Loucy (cell line): Measurements from ENCODE around the gene TENM4.

ENCODE experiments used
- H2AFZ ChIP-seq: fragments of 200-600 bp; sonication (generic); 2 replicates; pipeline ENCODE4 v1.6.0; 2016; ENCODE audit warnings: antibody characterized with exemption, mild to moderate bottlenecking, low read length, moderate library complexity
- H3F3A ChIP-seq: fragments of 200-600 bp; 2 replicates; pipeline ENCODE4 v1.6.0; 2016; ENCODE audit warnings: antibody characterized with exemption, low read depth, mild to moderate bottlenecking
- H3K27me3 ChIP-seq: fragments of 200-600 bp; sonication (generic); 2 replicates; pipeline ENCODE4 v1.6.1; 2014; ENCODE audit warnings: low read length, mild to moderate bottlenecking; ENCODE audit not compliant: insufficient read depth, poor library complexity, severe bottlenecking
- H3K36me3 ChIP-seq: fragments of 200-600 bp; sonication (generic); 2 replicates; pipeline ENCODE4 v1.6.1; 2016; ENCODE audit warnings: low read length; ENCODE audit not compliant: insufficient read depth
- H3K4me1 ChIP-seq: fragments of 200-600 bp; sonication (generic); 2 replicates; pipeline ENCODE4 v1.5.1; 2014; ENCODE audit warnings: low read length, mild to moderate bottlenecking; ENCODE audit not compliant: insufficient read depth, poor library complexity, severe bottlenecking
- H3K4me2 ChIP-seq: fragments of 200-600 bp; sonication (generic); 2 replicates; pipeline ENCODE4 v1.6.0; 2014; ENCODE audit warnings: antibody characterized with exemption, low read length, low read depth, mild to moderate bottlenecking; ENCODE audit not compliant: poor library complexity, severe bottlenecking
- H3K4me3 ChIP-seq: fragments of 200-600 bp; sonication (generic); 2 replicates; pipeline ENCODE4 v1.5.1; 2014; ENCODE audit warnings: low read length, mild to moderate bottlenecking, mixed read lengths; ENCODE audit not compliant: poor library complexity, severe bottlenecking
- H3K79me2 ChIP-seq: fragments of 200-600 bp; sonication (generic); 2 replicates; pipeline ENCODE4 v1.6.1; 2014; ENCODE audit warnings: low read length; ENCODE audit not compliant: insufficient read depth
- H3K9ac ChIP-seq: fragments of 200-600 bp; sonication (generic); 2 replicates; pipeline ENCODE4 v1.6.0; 2014; ENCODE audit warnings: mild to moderate bottlenecking, low read depth, low read length, moderate library complexity; ENCODE audit not compliant: poor library complexity, severe bottlenecking
- H3K9me2 ChIP-seq: fragments of 200-600 bp; sonication (generic); replicated peaks from 2 replicates; pipeline ENCODE4 v1.6.1; 2016; ENCODE audit warnings: low read depth, low read length, mixed read lengths
- H3K9me3 ChIP-seq: fragments of 200-600 bp; sonication (generic); 2 replicates; pipeline ENCODE4 v1.6.1; 2014; ENCODE audit warnings: mild to moderate bottlenecking, antibody characterized with exemption, low read length, low read depth; ENCODE audit not compliant: insufficient read depth
- H4K20me1 ChIP-seq: fragments of 200-600 bp; sonication (generic); 2 replicates; pipeline ENCODE4 v1.6.0; 2014; ENCODE audit warnings: antibody characterized with exemption, low read length, mild to moderate bottlenecking; ENCODE audit not compliant: insufficient read depth, poor library complexity, severe bottlenecking
- CTCF ChIP-seq: fragments of 200-600 bp; sonication (generic); conservative IDR thresholded peaks from 2 replicates; pipeline ENCODE4 v1.5.1; 2014; ENCODE audit warnings: mild to moderate bottlenecking, antibody characterized with exemption, low read length
- EZH2phosphoT487 ChIP-seq: fragments of 200-600 bp; IDR thresholded peaks from 2 replicates; pipeline ENCODE4 v1.6.1; 2018; ENCODE audit warnings: antibody characterized with exemption, mild to moderate bottlenecking, moderate library complexity, borderline replicate concordance

The TENM4 gene

GRCh38 chr11:78943154-78943553, 497.7 kb downstream of the TENM4 start:
- H3K9ac ChIP-seq = no peak overlapping the region
- no peaks in the 10 kb centered on the region for H3K4me1 ChIP-seq
- TF ChIP-seq CTCF = no peak
- TF ChIP-seq EZH2phosphoT487 = no peak
- H3K27me3 ChIP-seq = no peaks in the 10 kb centered on the region
- H3K9me2 ChIP-seq = no peaks in the 10 kb centered on the region
- H3K4me2 ChIP-seq = no peak overlapping the region
- no peak overlapping the region for H3K4me3 ChIP-seq
- no peaks in the 10 kb centered on the region for H3K36me3 ChIP-seq
- no peak overlapping the region for H2AFZ ChIP-seq
- H4K20me1 ChIP-seq = no peaks in the 10 kb centered on the region
- H3K79me2 ChIP-seq = no peaks in the 10 kb centered on the region
- H3F3A ChIP-seq = no peaks in the 10 kb centered on the region
- no peaks in the 10 kb centered on the region for H3K9me3 ChIP-seq

GRCh38 chr11:78941226-78941851, 499.5 kb downstream of the TENM4 start:
- Histone ChIP-seq H2AFZ (no peak overlapping the region), H3K9me2 (no peaks in the 10 kb centered on the region), H4K20me1 (no peaks in the 10 kb centered on the region), H3K9ac (no peak overlapping the region), H3K4me1 (no peaks in the 10 kb centered on the region), H3K4me3 (no peak overlapping the region), H3K4me2 (no peak overlapping the region), H3K36me3 (no peaks in the 10 kb centered on the region), H3K27me3 (no peaks in the 10 kb centered on the region), H3K9me3 (no peaks in the 10 kb centered on the region), H3F3A (no peaks in the 10 kb centered on the region), H3K79me2 (no peaks in the 10 kb centered on the region)
- TF ChIP-seq EZH2phosphoT487 = no peak
- no peak for TF ChIP-seq CTCF

- Histone ChIP-seq H3K9me3 (no peaks in the 10 kb centered on the region), H4K20me1 (no peaks in the 10 kb centered on the region), H3K36me3 (no peaks in the 10 kb centered on the region), H3K4me2 (no peak overlapping the region), H3K9me2 (no peaks in the 10 kb centered on the region), H3K4me3 (no peak overlapping the region), H2AFZ (no peak overlapping the region), H3K27me3 (no peaks in the 10 kb centered on the region), H3K4me1 (no peaks in the 10 kb centered on the region), H3F3A (no peaks in the 10 kb centered on the region), H3K79me2 (no peaks in the 10 kb centered on the region), H3K9ac (no peak overlapping the region)
- no peak for TF ChIP-seq CTCF
- no peak for TF ChIP-seq EZH2phosphoT487
Measured at GRCh38 chr11:78940500-78941225, 500.2 kb downstream of the TENM4 start.
